WI38 (cell line): ENCODE measurements around the gene PARD3B.

Experiments used
- H3K4me3 ChIP-seq: 2 replicates; pipeline ENCODE4 v1.5.1; 2011; ENCODE audit warnings: low read depth, mild to moderate bottlenecking, control low read depth, low read length
- CTCF ChIP-seq: IDR thresholded peaks from 2 replicates; pipeline ENCODE4 v1.5.1; 2012; ENCODE audit warnings: low read depth, mild to moderate bottlenecking, control low read depth, low read length

Gene PARD3B

DNA sequence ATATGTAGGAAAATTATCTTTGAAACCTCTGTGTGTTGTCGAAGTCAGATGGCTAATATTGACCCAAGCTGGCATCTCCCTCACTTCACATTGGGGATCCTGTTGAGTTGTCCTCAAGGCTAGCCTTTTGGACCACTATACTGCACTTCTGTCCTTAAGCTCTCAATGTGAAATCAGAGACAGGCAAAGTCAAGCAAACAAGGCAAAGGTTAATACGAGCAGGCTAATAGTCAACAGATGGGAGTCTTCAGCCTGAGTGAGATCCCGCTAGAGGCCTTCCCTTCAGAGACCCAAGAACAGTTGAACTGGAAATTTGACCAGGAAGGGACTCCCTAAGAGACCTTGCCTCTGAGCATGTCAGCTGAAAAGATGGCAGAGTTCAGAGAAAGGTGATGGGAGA, 475.4 kb downstream of the PARD3B start:
- no peak overlapping the region for H3K4me3 ChIP-seq
- TF ChIP-seq CTCF = no peak

GRCh38 chr2:205022841-205023240, 477.6 kb downstream of the PARD3B start:
- no peak overlapping the region for H3K4me3 ChIP-seq
- no peak for TF ChIP-seq CTCF

GRCh38 chr2:205024822-205025518, 479.7 kb downstream of the PARD3B start:
- peak overlapping the region; percentile 38 for H3K4me3 ChIP-seq
- TF ChIP-seq CTCF = no peak

DNA sequence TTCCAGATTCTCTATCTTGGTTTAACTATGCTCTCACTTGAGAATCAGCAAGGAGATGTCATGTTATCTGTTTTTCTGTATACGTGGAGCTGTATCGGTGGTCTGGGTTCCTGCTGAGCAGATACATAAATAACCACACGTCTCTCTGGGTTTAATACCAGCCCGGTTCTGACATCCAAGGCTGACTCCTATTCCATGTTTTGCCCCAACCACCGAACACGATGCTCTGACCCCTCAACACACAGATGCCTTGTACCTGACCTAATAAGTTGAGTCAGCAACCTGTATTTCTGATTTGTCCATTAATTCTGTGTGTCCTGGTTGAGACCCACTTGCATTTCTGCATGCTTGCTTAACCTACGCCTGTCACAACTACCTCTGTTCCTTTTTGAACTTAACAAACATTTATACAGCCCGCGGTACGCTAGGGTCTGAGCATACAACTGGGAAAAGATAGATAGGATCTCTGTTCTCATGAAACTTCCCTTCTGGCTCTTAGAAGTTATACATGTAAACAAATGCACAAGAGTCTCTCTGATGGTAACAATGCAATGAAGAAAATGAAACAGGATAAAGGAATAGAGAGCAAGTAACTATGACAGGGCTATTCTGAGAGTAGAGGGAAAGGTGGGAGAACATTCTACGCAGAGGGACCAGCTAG, 480.4 kb downstream of the PARD3B start:
- H3K4me3 ChIP-seq = peak overlapping the region; percentile 38; the same call in 1 of the 2 replicates
- no peak for TF ChIP-seq CTCF

DNA sequence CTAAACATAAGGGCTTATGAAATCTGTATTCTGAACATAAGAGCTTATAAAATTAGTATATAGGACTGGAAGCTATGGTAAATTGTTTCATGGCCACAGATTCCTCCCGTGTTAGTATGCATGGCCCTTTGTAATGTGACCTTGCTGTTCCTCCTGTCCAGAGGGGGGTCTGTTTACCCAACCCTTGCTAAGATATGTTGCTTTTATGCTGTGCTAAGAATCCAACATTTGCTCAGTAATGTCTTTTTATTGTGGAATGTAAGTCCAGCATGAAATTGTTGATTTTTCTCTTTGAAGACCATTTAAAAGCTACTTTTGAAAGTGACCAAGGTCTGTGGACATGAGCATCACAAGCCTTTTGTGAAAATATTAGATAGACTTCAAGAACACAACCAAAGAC, 485.4 kb downstream of the PARD3B start:
- TF ChIP-seq CTCF = no peak

DNA sequence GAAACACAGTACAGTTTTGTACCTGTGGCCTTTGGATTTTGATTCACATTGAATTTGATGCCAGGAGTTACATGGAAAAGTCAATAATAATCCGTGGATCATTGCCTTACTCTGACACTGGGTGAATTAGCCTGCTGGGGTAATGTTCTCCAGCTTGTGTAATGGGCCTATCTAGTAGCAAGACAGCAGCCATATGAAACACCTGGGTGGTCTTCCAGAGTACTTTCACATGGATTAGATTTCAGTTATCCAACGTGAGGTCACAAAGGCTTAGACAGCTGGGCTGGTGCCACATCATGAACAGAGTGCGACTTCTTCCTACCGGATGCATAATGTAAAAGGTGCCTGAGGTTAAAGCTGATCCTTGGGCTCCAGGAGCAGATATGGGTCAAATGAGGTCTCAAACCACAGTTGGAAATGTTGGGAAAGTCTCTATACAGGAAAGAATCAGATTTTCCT, 486.8 kb downstream of the PARD3B start:
- TF ChIP-seq CTCF = no peak

More for the DNA sequence above, 485.4 kb downstream of the PARD3B start:
- no peak overlapping the region for H3K4me3 ChIP-seq

GRCh38 chr2:205033431-205033830, 488.2 kb downstream of the PARD3B start:
- no peak overlapping the region for H3K4me3 ChIP-seq
- no peak for TF ChIP-seq CTCF

More for the DNA sequence above, 486.8 kb downstream of the PARD3B start:
- H3K4me3 ChIP-seq = no peak overlapping the region
